ENCODE results near the gene SLC5A2. TPM values are rescaled to one million over a fixed set of nuclear protein-coding genes. Genes with fewer than 3 reads are reported as not detected.
A peak's percentile ranks its signal among the peaks of the same experiment; 100 is the strongest.

Gene SLC5A2
- total RNA-seq, 4 donors from 2014 or later: not detected

- Histone ChIP-seq H3K27ac (no peak overlapping the region), H3K4me1 (peaks cover 4 to 48% (median 14%) of the 10 kb centered on the region in 3 donors), H3K27me3 (no peaks in the 10 kb centered on the region), H3K36me3 (peaks cover 0 to 33% of the 10 kb centered on the region in 2 donors), H3K4me3 (no peak overlapping the region), H3K9me3 (no peaks in the 10 kb centered on the region)
- TF ChIP-seq, protein P1, sequence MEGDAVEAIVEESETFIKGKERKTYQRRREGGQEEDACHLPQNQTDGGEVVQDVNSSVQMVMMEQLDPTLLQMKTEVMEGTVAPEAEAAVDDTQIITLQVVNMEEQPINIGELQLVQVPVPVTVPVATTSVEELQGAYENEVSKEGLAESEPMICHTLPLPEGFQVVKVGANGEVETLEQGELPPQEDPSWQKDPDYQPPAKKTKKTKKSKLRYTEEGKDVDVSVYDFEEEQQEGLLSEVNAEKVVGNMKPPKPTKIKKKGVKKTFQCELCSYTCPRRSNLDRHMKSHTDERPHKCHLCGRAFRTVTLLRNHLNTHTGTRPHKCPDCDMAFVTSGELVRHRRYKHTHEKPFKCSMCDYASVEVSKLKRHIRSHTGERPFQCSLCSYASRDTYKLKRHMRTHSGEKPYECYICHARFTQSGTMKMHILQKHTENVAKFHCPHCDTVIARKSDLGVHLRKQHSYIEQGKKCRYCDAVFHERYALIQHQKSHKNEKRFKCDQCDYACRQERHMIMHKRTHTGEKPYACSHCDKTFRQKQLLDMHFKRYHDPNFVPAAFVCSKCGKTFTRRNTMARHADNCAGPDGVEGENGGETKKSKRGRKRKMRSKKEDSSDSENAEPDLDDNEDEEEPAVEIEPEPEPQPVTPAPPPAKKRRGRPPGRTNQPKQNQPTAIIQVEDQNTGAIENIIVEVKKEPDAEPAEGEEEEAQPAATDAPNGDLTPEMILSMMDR (IDR thresholded peaks at IDR 0.05): no peak
- WGBS, 2 donors (ENCODE audit: low coverage in 1 of 2): 42 to 48% methylated on average over 3 to 6 of the region's 8 CpGs
- ATAC-seq: no peak
Measured at GRCh38 chr16:31504159-31504558, 21.2 kb downstream of the SLC5A2 start.

- ATAC-seq: no peak
- H3K27ac ChIP-seq: no peak overlapping the region
- WGBS, 2 donors (ENCODE audit: low coverage in 1 of 2): 67 to 71% methylated on average over 3 of the region's 4 CpGs
- peaks cover 0 to 20% of the 10 kb centered on the region in 2 donors for H3K36me3 ChIP-seq
- peaks cover 8 to 61% (median 19%) of the 10 kb centered on the region in 3 donors for H3K4me1 ChIP-seq
- no peak for TF ChIP-seq POLR2A (IDR thresholded peaks at IDR 0.05)
- TF ChIP-seq EP300 (IDR thresholded peaks at IDR 0.05): no peak
- TF ChIP-seq, protein P1 (IDR thresholded peaks at IDR 0.05): no peak
- TF ChIP-seq POLR2AphosphoS5 (IDR thresholded peaks at IDR 0.05): no peak
- no peak overlapping the region for H3K4me3 ChIP-seq
- no peaks in the 10 kb centered on the region for H3K9me3 ChIP-seq
- no peaks in the 10 kb centered on the region for H3K27me3 ChIP-seq
Measured at GRCh38 chr16:31505483-31505882, 22.6 kb downstream of the SLC5A2 start.

GRCh38 chr16:31507617-31507928 is 24.6 kb downstream of the SLC5A2 start:
- H3K27ac ChIP-seq: peak overlapping the region; percentile 95 to 97 (median 96)
- 0% methylated on average over 1 of the region's 12 CpGs; no CpG with 5 or more reads in 1 of the 2 donors for WGBS, 2 donors (ENCODE audit: low coverage in 1 of 2)
- peaks cover 8 to 59% (median 19%) of the 10 kb centered on the region in 3 donors for H3K4me1 ChIP-seq
- H3K4me3 ChIP-seq: peak overlapping the region; percentile 97 to 98
- H3K9me3 ChIP-seq: no peaks in the 10 kb centered on the region
- ATAC-seq: no peak
- H3K36me3 ChIP-seq: peaks cover 0 to 19% of the 10 kb centered on the region in 2 donors
- no peaks in the 10 kb centered on the region for H3K27me3 ChIP-seq
- TF ChIP-seq, protein P1 (IDR thresholded peaks at IDR 0.05): no peak
- no peak for TF ChIP-seq POLR2AphosphoS5 (IDR thresholded peaks at IDR 0.05)
- no peak for TF ChIP-seq POLR2A (IDR thresholded peaks at IDR 0.05)
- TF ChIP-seq EP300 (IDR thresholded peaks at IDR 0.05): no peak

DNA sequence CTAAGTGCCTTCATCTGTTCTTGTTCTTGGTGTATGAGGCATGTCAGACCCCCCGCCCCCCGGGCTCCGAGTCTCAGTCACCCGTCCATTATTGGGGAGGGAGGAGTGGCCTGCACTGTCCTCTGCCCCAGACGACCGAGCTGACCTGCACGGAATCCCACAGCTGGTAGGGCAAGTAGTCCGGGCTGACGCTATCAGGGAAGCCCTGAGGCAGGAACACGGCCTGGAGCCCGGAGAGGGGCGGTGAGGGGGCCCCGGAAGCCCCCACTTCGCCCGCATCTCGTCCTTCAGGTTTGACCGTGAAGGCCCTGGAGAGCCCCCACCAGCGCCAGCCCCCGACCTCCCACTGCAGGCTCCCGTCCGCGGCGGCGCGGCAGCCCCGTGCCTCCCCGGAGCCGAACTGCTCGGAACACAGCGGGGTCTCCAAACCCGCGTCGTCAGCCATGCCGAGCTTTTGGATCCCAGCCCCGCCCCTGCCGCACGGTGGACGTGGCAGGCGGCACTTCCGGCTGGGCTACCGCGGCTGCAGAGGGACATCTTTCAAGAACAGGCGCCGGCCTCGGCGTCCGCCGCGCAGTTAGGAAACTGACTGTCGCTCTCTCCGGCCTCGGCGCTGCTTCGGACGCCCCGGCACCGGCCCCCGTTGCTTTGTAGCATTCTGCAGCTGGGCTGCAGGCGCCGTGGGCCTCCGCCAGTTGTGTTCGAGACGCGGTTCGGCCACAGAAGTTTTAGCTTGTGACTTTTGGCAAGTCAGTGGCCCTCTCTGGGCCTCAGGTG is 25.2 kb downstream of the SLC5A2 start, which contains the start of gene RUSF1:
RUSF1 (minus strand) TSS at position 463 of the 777 bp plus-strand sequence; CDS start at position 445, 18 bp downstream.
- no peaks in the 10 kb centered on the region for H3K9me3 ChIP-seq
- 0% methylated on average over 14 of the region's 65 CpGs; no CpG with 5 or more reads in 1 of the 2 donors for WGBS, 2 donors (ENCODE audit: low coverage in 1 of 2)
- H3K4me3 ChIP-seq: peak within 1 kb of the TSS; percentile 97 to 98
- H3K36me3 ChIP-seq: peaks cover 0 to 19% of the 10 kb centered on the region in 2 donors
- H3K27ac ChIP-seq: peak within 1 kb of the TSS; percentile 95 to 97 (median 96)
- TF ChIP-seq POLR2AphosphoS5 (IDR thresholded peaks at IDR 0.05): peak; percentile 95
- TF ChIP-seq POLR2A (IDR thresholded peaks at IDR 0.05): peak; percentile 82 to 85
- TF ChIP-seq EP300 (IDR thresholded peaks at IDR 0.05): no peak
- H3K4me1 ChIP-seq: peaks cover 8 to 54% (median 19%) of the 10 kb centered on the region in 3 donors
- peak; percentile 96 for ATAC-seq
- H3K27me3 ChIP-seq: no peaks in the 10 kb centered on the region

DNA sequence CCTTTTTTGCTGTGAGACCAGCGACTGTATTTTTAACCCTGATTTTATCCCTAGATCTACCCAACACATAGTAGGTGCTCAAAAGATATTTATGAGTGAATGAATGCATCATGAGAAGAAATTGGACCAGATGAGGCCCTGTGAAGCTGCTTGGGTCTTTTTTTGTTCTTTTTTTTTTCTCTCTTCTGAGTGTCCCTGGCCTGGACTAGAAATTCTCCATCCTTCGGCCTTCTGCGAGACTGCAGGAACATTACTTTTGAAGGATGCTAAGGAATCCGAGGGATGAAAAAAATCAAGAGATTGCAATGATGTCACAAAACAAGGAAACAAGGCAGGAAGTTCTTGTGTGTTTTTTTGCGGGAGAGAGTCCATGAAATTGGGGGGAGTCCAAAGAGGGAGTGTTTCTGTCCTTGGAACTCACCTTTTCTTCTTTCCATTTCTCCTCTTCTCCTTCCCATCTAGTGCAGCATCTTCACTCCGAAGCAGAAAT is 25.8 kb downstream of the SLC5A2 start:
- no peak for TF ChIP-seq POLR2AphosphoS5 (IDR thresholded peaks at IDR 0.05)
- TF ChIP-seq, protein P1 (IDR thresholded peaks at IDR 0.05): no peak
- TF ChIP-seq EP300 (IDR thresholded peaks at IDR 0.05): no peak
- no peak for TF ChIP-seq POLR2A (IDR thresholded peaks at IDR 0.05)
- ATAC-seq: peak; percentile 14
- 9 to 10% methylated on average over 4 to 6 of the region's 6 CpGs for WGBS, 2 donors (ENCODE audit: low coverage in 1 of 2)
- H3K4me1 ChIP-seq: peaks cover 8 to 52% (median 19%) of the 10 kb centered on the region in 3 donors
- no peaks in the 10 kb centered on the region for H3K9me3 ChIP-seq
- H3K36me3 ChIP-seq: peaks cover 0 to 19% of the 10 kb centered on the region in 2 donors
- H3K27me3 ChIP-seq: no peaks in the 10 kb centered on the region
- H3K27ac ChIP-seq: peak overlapping the region; percentile 95 to 97 (median 96)
- peak overlapping the region; percentile 97 to 98 for H3K4me3 ChIP-seq

All from gastroesophageal sphincter (tissue), 4 donors.